C4-2B (cell line): Measurements from ENCODE around the gene INMT.

ENCODE experiments used
- CTCF ChIP-seq: fragments of 450-650 bp; conservative IDR thresholded peaks from 2 replicates; pipeline ENCODE4 v1.5.1; 2017; ENCODE audit warnings: mild to moderate bottlenecking
- ZFX ChIP-seq: fragments of 450-650 bp; IDR thresholded peaks from 2 replicates; pipeline ENCODE4 v1.6.1; 2017

GRCh38 chr7:30741289-30741688 is 10.6 kb upstream of the INMT start:
- TF ChIP-seq CTCF (no peak), ZFX (no peak)
